HCT116 (cell line): ENCODE results near the gene RPH3AL. TPM values are rescaled to one million over a fixed set of nuclear protein-coding genes. Genes with fewer than 3 reads are reported as not detected.

Source experiments
- ATAC-seq: fragments of 200-7000 bp; cut with Tn5 transposase; 2 replicates; pipeline ENCODE4 v1.9.1; 2020; ENCODE audit warnings: mild to moderate bottlenecking, moderate library complexity
- BruUV-seq: library from RNA; stranded (reverse); fragments of 400-500 nt; replicated peaks from 2 replicates; lab custom pipeline; 2021; lab: Mats Ljungman, UMichigan
- CTCF ChIA-PET: fragments of 300-600 bp; sonication (Branson Sonifier 250); formaldehyde crosslinking; loops from one replicate; lab custom pipeline; 2021; ENCODE audit warnings: antibody characterized with exemption; lab: Charles Lee
- POLR2A ChIA-PET: fragments of 300-600, 350-600 bp; sonication (Branson Sonifier 250); formaldehyde crosslinking; loops from one replicate; lab custom pipeline; 2021; ENCODE audit warnings: antibody characterized with exemption; lab: Charles Lee
- RAD21 ChIA-PET, 2 experiments: fragments of 300-600 bp; sonication (Branson Sonifier 250); formaldehyde crosslinking; loops; one replicate each; lab custom pipeline; 2023; ENCODE audit warnings: low total read pairs in 2 of 2; ENCODE audit not compliant: uncharacterized antibody in 2 of 2, unreplicated experiment in 2 of 2, low non-redundant PET in 1 of 2; lab: Charles Lee
- DNase-seq: peaks from one replicate; pipeline ENCODE4 v3.0.0-alpha.2; 2010; ENCODE audit warnings: low read depth, low spot score
- H2AFZ ChIP-seq: fragments of 200-600 bp; shearing (Covaris generic), sonication (generic); 2 replicates; pipeline ENCODE4 v1.6.1; 2017; ENCODE audit warnings: low read depth, mixed run types, mixed read lengths, antibody characterized with exemption, low read length; ENCODE audit not compliant: poor library complexity, severe bottlenecking
- H3K27ac ChIP-seq: 2 replicates; pipeline ENCODE4 v1.5.1; 2012; ENCODE audit warnings: low read depth, low read length
- H3K27me3 ChIP-seq: fragments of 200-600 bp; sonication (generic); 2 replicates; pipeline ENCODE4 v1.6.1; 2016; ENCODE audit warnings: mixed run types, low read length, mixed read lengths; ENCODE audit not compliant: insufficient read depth
- H3K36me3 ChIP-seq, 2 experiments: fragments of 200-500 bp in 1 of 2; fragments of 200-600 bp in 1 of 2; sonication (Bioruptor generic) in 1 of 2; sonication (generic) in 1 of 2; 2 replicates each; pipeline versions ENCODE4 v1.5.1 to v1.6.1; 2014 to 2016; ENCODE audit warnings: low read length in 2 of 2, inconsistent platforms in 1 of 2, mixed read lengths in 1 of 2, mixed run types in 1 of 2; ENCODE audit not compliant: insufficient read depth in 2 of 2, control insufficient read depth in 1 of 2
- H3K4me1 ChIP-seq, 2 experiments: fragments of 200-600 bp in 1 of 2; sonication (generic) in 1 of 2; 2 replicates each; pipeline versions ENCODE4 v1.5.1 to v1.6.1; 2012 to 2017; ENCODE audit warnings: low read length in 2 of 2, inconsistent platforms in 1 of 2, mild to moderate bottlenecking in 1 of 2, mixed read lengths in 1 of 2, mixed run types in 1 of 2, moderate library complexity in 1 of 2; ENCODE audit not compliant: insufficient read depth in 2 of 2, control insufficient read depth in 1 of 2
- H3K4me2 ChIP-seq: fragments of 200-600 bp; sonication (generic); 2 replicates; pipeline ENCODE4 v1.6.1; 2017; ENCODE audit warnings: mixed run types, low read length, mixed read lengths
- H3K4me3 ChIP-seq, 2 experiments: fragments of 200-600 bp in 1 of 2; sonication (generic) in 1 of 2; replicated peaks in 1 of 2; 2 replicates each; pipeline ENCODE4 v1.5.1; 2011 to 2016; ENCODE audit warnings: low read length in 2 of 2, control low read depth in 1 of 2, low read depth in 1 of 2, mild to moderate bottlenecking in 1 of 2, mixed read lengths in 1 of 2, mixed run types in 1 of 2
- H3K79me2 ChIP-seq: fragments of 200-600 bp; sonication (generic); 2 replicates; pipeline ENCODE4 v1.6.1; 2017; ENCODE audit warnings: mild to moderate bottlenecking, mixed run types, low read length, moderate library complexity, mixed read lengths; ENCODE audit not compliant: insufficient read depth
- H3K9ac ChIP-seq: fragments of 200-600 bp; sonication (generic); 2 replicates; pipeline ENCODE4 v1.6.1; 2016; ENCODE audit warnings: low read length, mixed read lengths
- H3K9me2 ChIP-seq: fragments of 200-600 bp; sonication (generic), shearing (Covaris generic); 2 replicates; pipeline ENCODE4 v1.6.1; 2017; ENCODE audit warnings: mixed run types, mild to moderate bottlenecking, moderate library complexity; ENCODE audit not compliant: insufficient read depth
- H3K9me3 ChIP-seq, 2 experiments: fragments of 200-500 bp in 1 of 2; fragments of 200-600 bp in 1 of 2; sonication (Bioruptor generic) in 1 of 2; sonication (generic) in 1 of 2; 2 replicates each; pipeline ENCODE4 v1.6.1; 2014 to 2017; ENCODE audit warnings: low read length in 2 of 2, mixed read lengths in 2 of 2, inconsistent platforms in 1 of 2, low read depth in 1 of 2, mild to moderate bottlenecking in 1 of 2, mixed run types in 1 of 2, moderate library complexity in 1 of 2; ENCODE audit not compliant: control insufficient read depth in 1 of 2, insufficient read depth in 1 of 2
- H4K20me1 ChIP-seq: fragments of 200-600 bp; sonication (generic), shearing (Covaris generic); 2 replicates; pipeline ENCODE4 v1.6.1; 2017; ENCODE audit warnings: mixed run types, mild to moderate bottlenecking, moderate library complexity; ENCODE audit not compliant: insufficient read depth
- ATF3 ChIP-seq: IDR thresholded peaks from 2 replicates; pipeline ENCODE4 v1.6.1; 2012
- CBX3 ChIP-seq: IDR thresholded peaks from 2 replicates; pipeline ENCODE4 v1.6.1; 2012; ENCODE audit warnings: low read depth
- CEBPB ChIP-seq: IDR thresholded peaks from 2 replicates; pipeline ENCODE4 v1.6.1; 2012; ENCODE audit warnings: low read depth
- CTCF ChIP-seq, 3 experiments: fragments of 200-600 bp in 1 of 3; sonication (generic) in 1 of 3; IDR thresholded peaks in 2 of 3; conservative IDR thresholded peaks in 1 of 3; 2 replicates each; pipeline ENCODE4 v1.5.1; 2012 to 2017; ENCODE audit warnings: low read depth in 2 of 3, low read length in 2 of 3, antibody characterized with exemption in 1 of 3, borderline replicate concordance in 1 of 3, control low read depth in 1 of 3, mild to moderate bottlenecking in 1 of 3, mixed read lengths in 1 of 3, mixed run types in 1 of 3, moderate library complexity in 1 of 3; ENCODE audit not compliant: insufficient read depth in 1 of 3
- ELF1 ChIP-seq: IDR thresholded peaks from 2 replicates; pipeline ENCODE4 v1.6.1; 2012; ENCODE audit warnings: low read depth, borderline replicate concordance
- EZH2 ChIP-seq: fragments of 200-600 bp; sonication (generic); IDR thresholded peaks from 2 replicates; pipeline ENCODE4 v1.6.1; 2017; ENCODE audit warnings: antibody characterized with exemption, mixed run types
- EZH2phosphoT487 ChIP-seq: fragments of 200-600 bp; IDR thresholded peaks from 2 replicates; pipeline ENCODE4 v1.6.1; 2018; ENCODE audit warnings: antibody characterized with exemption, borderline replicate concordance
- FOSL1 ChIP-seq: IDR thresholded peaks from 2 replicates; pipeline ENCODE4 v1.6.1; 2012; ENCODE audit warnings: low read depth
- JUND ChIP-seq: IDR thresholded peaks from 2 replicates; pipeline ENCODE4 v1.6.1; 2012
- MAX ChIP-seq: IDR thresholded peaks from 2 replicates; pipeline ENCODE4 v1.6.1; 2012
- POLR2A ChIP-seq: IDR thresholded peaks from 2 replicates; pipeline ENCODE4 v1.7.0; 2011; ENCODE audit warnings: borderline replicate concordance; ENCODE audit not compliant: insufficient read depth, insufficient read length; ENCODE audit errors: extremely low read depth
- POLR2AphosphoS5 ChIP-seq: IDR thresholded peaks from 2 replicates; pipeline ENCODE4 v1.6.1; 2011; ENCODE audit warnings: mild to moderate bottlenecking, low read depth, low read length, moderate library complexity
- RAD21 ChIP-seq: IDR thresholded peaks from 2 replicates; pipeline ENCODE4 v1.6.1; 2012; ENCODE audit warnings: low read depth, mild to moderate bottlenecking
- REST ChIP-seq: IDR thresholded peaks from 2 replicates; pipeline ENCODE4 v1.6.1; 2012; ENCODE audit warnings: low read depth
- SP1 ChIP-seq: IDR thresholded peaks from 2 replicates; pipeline ENCODE4 v1.6.1; 2012; ENCODE audit warnings: low read depth
- SRF ChIP-seq: IDR thresholded peaks from 2 replicates; pipeline ENCODE4 v1.6.1; 2012; ENCODE audit warnings: low read depth
- YY1 ChIP-seq: IDR thresholded peaks from 2 replicates; pipeline ENCODE4 v1.6.1; 2011; ENCODE audit warnings: low read length, low read depth, moderate library complexity, mild to moderate bottlenecking; ENCODE audit not compliant: insufficient replicate concordance; ENCODE audit errors: extremely low read depth
- ZBTB33 ChIP-seq: IDR thresholded peaks from 2 replicates; pipeline ENCODE4 v1.6.1; 2011; ENCODE audit warnings: mild to moderate bottlenecking, low read length, moderate library complexity; ENCODE audit not compliant: insufficient replicate concordance; ENCODE audit errors: extremely low read depth
- ZFX ChIP-seq: fragments of 450-650 bp; IDR thresholded peaks from 2 replicates; pipeline ENCODE4 v1.6.1; 2017
- ZNF274 ChIP-seq: fragments of 200-500 bp; sonication (Bioruptor generic); IDR thresholded peaks from 2 replicates; pipeline ENCODE4 v1.6.1; 2014; ENCODE audit warnings: mild to moderate bottlenecking, low read depth, low read length, inconsistent platforms
- intact Hi-C: fragments of 100-400 bp; cut with micrococcal nuclease; formaldehyde crosslinking; loops from 2 replicates; pipeline ENCODE4 v1.10.0; 2022
- total RNA-seq: library from RNA; stranded (reverse); gene quantifications from one replicate; pipeline ENCODE4 v1.2.1, GENCODE V29; 2021; ENCODE audit not compliant: unreplicated experiment

The RPH3AL gene
- total RNA-seq, 1 experiment from 2014 or later = 17.0 TPM

GRCh38 chr17:253091-253846 lies 99.3 kb downstream of the RPH3AL start:
- H4K20me1 ChIP-seq = no peaks in the 10 kb centered on the region
- H3K79me2 ChIP-seq = no peaks in the 10 kb centered on the region
- no peaks in the 10 kb centered on the region for H3K9me2 ChIP-seq
- no peak overlapping the region for H3K9ac ChIP-seq
- DNase-seq (no peak), ATAC-seq (no peak)
- BruUV-seq = no TSS peak
- H2AFZ ChIP-seq = no peak overlapping the region
- H3K4me1 ChIP-seq = no peaks in the 10 kb centered on the region
- no peaks in the 10 kb centered on the region for H3K9me3 ChIP-seq
- H3K36me3 ChIP-seq = no peaks in the 10 kb centered on the region
- intact Hi-C loops = no loop called here
- POLR2A ChIA-PET = no interaction called here
- no peak overlapping the region for H3K4me2 ChIP-seq
- H3K27ac ChIP-seq = no peak overlapping the region
- H3K4me3 ChIP-seq = no peak overlapping the region
- TF ChIP-seq EZH2phosphoT487 = no peak
- TF ChIP-seq POLR2A = no peak
- no peak for TF ChIP-seq SRF
- TF ChIP-seq EZH2 = no peak
- no peak for TF ChIP-seq YY1
- no peak for TF ChIP-seq ZFX
- no peak for TF ChIP-seq CBX3
- no peak for TF ChIP-seq CTCF (IDR thresholded peaks at IDR 0.05 in 2 of 3, conservative IDR thresholded peaks at IDR 0.05 in 1 of 3; ENCODE audit: borderline replicate concordance in 1 of 3, insufficient read depth in 1 of 3, low read depth in 2 of 3, low read length in 2 of 3)
- no peak for TF ChIP-seq SP1
- no peak for TF ChIP-seq RAD21
- no peak for TF ChIP-seq ELF1
- TF ChIP-seq FOSL1 = no peak
- TF ChIP-seq MAX = no peak
- TF ChIP-seq ZNF274 = no peak
- no peak for TF ChIP-seq CEBPB
- no peak for TF ChIP-seq POLR2AphosphoS5
- TF ChIP-seq JUND = no peak
- no peak for TF ChIP-seq REST
- no peak for TF ChIP-seq ATF3
- TF ChIP-seq ZBTB33 = no peak
- TF ChIP-seq, all 23 proteins: peak for 0
- ChIA-PET RAD21 (no interaction called here), CTCF (no interaction called here)
- no peaks in the 10 kb centered on the region for H3K27me3 ChIP-seq
